Activated CD4-positive, alpha-beta memory T cell treated with anti-CD3 and anti-CD28 coated beads for 36 hours (primary cell): ENCODE measurements around the gene PLET1. TPM values are rescaled to one million over a fixed set of nuclear protein-coding genes. Genes with fewer than 3 reads are reported as not detected.
"Not testable (repeated sequence)": the region's sequence is repeated elsewhere in the genome, so short reads cannot be mapped to it uniquely, and the experiment has no call there.

ENCODE experiments used
- CTCF ChIA-PET: fragments of 350-600 bp; sonication (Branson Sonifier 250); formaldehyde crosslinking; loops from one replicate; lab custom pipeline; 2021; ENCODE audit warnings: antibody characterized with exemption, inconsistent platforms; lab: Charles Lee
- POLR2A ChIA-PET: fragments of 350-600 bp; sonication (Branson Sonifier 250); formaldehyde crosslinking; loops from one replicate; lab custom pipeline; 2021; ENCODE audit warnings: antibody characterized with exemption; lab: Charles Lee
- DNase-seq: peaks from one replicate; pipeline ENCODE4 v3.0.0-alpha.2; 2020
- H3K27ac Mint-ChIP-seq: one replicate; pipeline ENCODE4 v1.8.0; 2021; ENCODE audit warnings: mixed read lengths
- H3K27me3 Mint-ChIP-seq: one replicate; pipeline ENCODE4 v1.8.0; 2021; ENCODE audit warnings: mixed read lengths
- H3K36me3 Mint-ChIP-seq: one replicate; pipeline ENCODE4 v1.8.0; 2021; ENCODE audit warnings: mixed read lengths
- H3K4me1 Mint-ChIP-seq: one replicate; pipeline ENCODE4 v1.8.0; 2021; ENCODE audit warnings: low read depth, mixed read lengths
- H3K4me3 Mint-ChIP-seq: one replicate; pipeline ENCODE4 v1.8.0; 2021; ENCODE audit warnings: mild to moderate bottlenecking, mixed read lengths
- H3K9me3 Mint-ChIP-seq: one replicate; pipeline ENCODE4 v1.8.0; 2021; ENCODE audit warnings: mixed read lengths
- intact Hi-C: fragments of 100-400 bp; cut with micrococcal nuclease; formaldehyde crosslinking; loops from one replicate; pipeline ENCODE4 v1.15.1; 2023
- total RNA-seq, 2 experiments: library from RNA; stranded (reverse); gene quantifications; one replicate each; pipeline ENCODE4 v1.2.3, GENCODE V29; 2021

The PLET1 gene
- total RNA-seq, 2 experiments from 2014 or later = not detected

DNA sequence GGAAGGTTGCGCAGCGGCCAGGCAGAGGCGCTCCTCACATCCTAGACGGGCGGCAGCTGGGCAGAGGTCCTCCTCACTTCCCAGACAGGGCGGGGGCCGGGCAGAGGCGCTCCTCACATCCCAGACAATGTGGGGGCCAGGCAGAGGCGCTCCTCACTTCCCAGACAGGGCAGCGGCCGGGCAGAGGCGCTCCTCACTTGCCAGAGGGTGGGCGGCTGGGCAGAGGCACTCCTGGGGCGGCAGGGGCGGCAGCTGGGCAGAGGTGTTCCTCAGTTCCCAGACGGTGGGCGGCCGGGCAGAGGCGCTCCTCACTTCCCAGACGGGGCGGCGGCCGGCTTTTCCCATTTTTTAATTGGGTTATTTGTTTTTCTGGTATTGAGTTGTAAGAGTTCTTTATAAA lies 54.6 kb downstream of the PLET1 start:
- CTCF ChIA-PET = no interaction called here

DNA sequence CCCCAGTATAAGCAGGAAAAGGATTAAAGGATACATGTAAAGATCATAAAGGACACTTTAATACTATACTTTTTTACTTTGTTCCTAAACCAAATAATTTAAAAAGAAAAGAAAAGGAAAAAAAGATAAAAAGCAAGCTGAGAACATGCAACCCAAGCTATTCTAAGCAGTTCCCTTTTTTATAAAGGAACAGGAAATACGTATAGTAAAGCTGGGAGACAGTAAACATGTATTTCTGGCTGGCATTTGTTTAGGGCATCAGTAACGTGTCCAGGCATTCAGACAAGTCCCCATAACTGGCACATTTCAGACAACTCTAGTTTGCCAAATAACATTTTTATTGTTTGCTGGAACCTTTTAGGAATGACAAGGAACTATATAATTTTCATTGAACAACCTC lies 60.4 kb downstream of the PLET1 start:
- DNase-seq = no peak
- CTCF ChIA-PET = interaction anchor here (1.5 kb wide), 1 partner anchor 86 kb away, joined by 5 read pairs; no protein-coding TSS in a partner anchor
- Mint-ChIP-seq H3K4me1 (no peaks in the 10 kb centered on the region), H3K27ac (no peak overlapping the region), H3K27me3 (no peaks in the 10 kb centered on the region), H3K4me3 (no peak overlapping the region), H3K9me3 (no peaks in the 10 kb centered on the region), H3K36me3 (no peaks in the 10 kb centered on the region)
- intact Hi-C loops = no loop called here
- POLR2A ChIA-PET = no interaction called here

More for the DNA sequence above, 54.6 kb downstream of the PLET1 start:
- POLR2A ChIA-PET = no interaction called here
- intact Hi-C loops = no loop called here
- no peak for DNase-seq
- H3K4me3 Mint-ChIP-seq = no peak overlapping the region
- no peaks in the 10 kb centered on the region for H3K9me3 Mint-ChIP-seq
- H3K27me3 Mint-ChIP-seq = no peaks in the 10 kb centered on the region
- no peaks in the 10 kb centered on the region for H3K36me3 Mint-ChIP-seq
- no peak overlapping the region for H3K27ac Mint-ChIP-seq
- no peaks in the 10 kb centered on the region for H3K4me1 Mint-ChIP-seq

DNA sequence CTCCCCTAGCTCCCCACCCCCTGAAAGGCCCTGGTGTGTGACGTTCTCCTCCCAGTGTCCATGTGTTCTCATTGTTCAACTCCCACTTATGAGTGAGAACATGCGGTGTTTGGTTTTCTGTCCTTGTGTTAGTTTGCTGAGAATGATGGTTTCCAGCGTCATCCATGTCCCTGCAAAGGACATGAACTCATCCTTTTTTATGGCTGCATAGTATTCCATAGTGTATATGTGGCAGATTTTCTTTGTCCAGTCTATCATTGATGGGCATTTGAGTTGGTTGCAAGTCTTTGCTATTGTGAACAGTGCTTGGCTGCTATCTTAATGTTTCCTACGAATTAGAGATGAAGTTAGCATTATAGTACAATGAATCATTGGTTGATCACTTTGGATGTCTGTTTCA lies 61.6 kb downstream of the PLET1 start:
- H3K4me3 Mint-ChIP-seq, H3K27me3 Mint-ChIP-seq, H3K27ac Mint-ChIP-seq, H3K36me3 Mint-ChIP-seq, H3K9me3 Mint-ChIP-seq, intact Hi-C loops, DNase-seq, H3K4me1 Mint-ChIP-seq, POLR2A ChIA-PET: not testable (repeated sequence)
- CTCF ChIA-PET = interaction anchor here (1.0 to 1.5 kb wide), 2 partner anchors 20 to 85 kb away, joined by 3 to 5 read pairs; no protein-coding TSS in a partner anchor

Other genes with a start within 250 kb of the PLET1 start
- gene DLAT, start 235.5 kb downstream of the PLET1 start, total RNA-seq = 10 to 100 TPM; 36.4 to 39.0 TPM
- under 1 TPM; 0.36 to 0.56 TPM for gene PIH1D2, start 186.8 kb downstream of the PLET1 start, total RNA-seq
- gene NKAPD1, start 186.6 kb downstream of the PLET1 start, total RNA-seq = 10 to 100 TPM; 17.5 to 19.4 TPM
- 10 to 100 TPM; 36.5 to 38.4 TPM for gene TIMM8B, start 174.1 kb downstream of the PLET1 start, total RNA-seq
- 10 to 100 TPM; 72.7 to 91.6 TPM for gene SDHD, start 174.0 kb downstream of the PLET1 start, total RNA-seq
- not detected for gene IL18, start 96.8 kb downstream of the PLET1 start, total RNA-seq
- gene TEX12, start 93.5 kb downstream of the PLET1 start, total RNA-seq = under 1 TPM in 1 of 2 experiments, not detected in 1; 0.29 TPM
- gene BCO2, start 85.3 kb downstream of the PLET1 start, total RNA-seq = 1 to 10 TPM in 1 of 2 experiments, under 1 TPM in 1; 0.73 to 1.3 TPM
- gene PTS, start 34.4 kb downstream of the PLET1 start, total RNA-seq = 10 to 100 TPM; 28.1 to 28.5 TPM